HuH-7 (cell line): ENCODE measurements around the gene PRRT4.
A peak's percentile ranks its signal among the peaks of the same experiment; 100 is the strongest.

Experiments used
- DNase-seq: peaks from one replicate; pipeline ENCODE4 v3.0.0; 2011; ENCODE audit warnings: low spot score

Gene PRRT4

DNA sequence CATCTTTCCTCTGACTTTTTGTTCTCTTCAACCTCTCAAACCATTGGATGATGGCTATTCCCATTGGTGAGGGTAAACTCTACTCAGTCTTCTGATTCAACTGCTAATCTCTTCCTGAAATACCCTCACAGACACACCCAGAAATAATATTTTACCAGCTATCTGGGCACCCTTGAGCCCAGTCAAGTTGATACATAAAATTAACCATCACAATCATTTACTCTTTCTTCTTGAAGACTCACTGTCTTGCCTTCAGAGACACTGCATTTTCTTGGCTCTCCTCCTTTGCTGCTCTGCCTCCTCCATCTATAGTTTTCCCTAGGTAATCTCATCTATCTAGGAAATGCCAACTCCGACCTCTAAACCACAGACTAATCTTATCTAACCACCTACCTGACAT, 12.6 kb upstream of the PRRT4 start:
- no peak for DNase-seq

DNA sequence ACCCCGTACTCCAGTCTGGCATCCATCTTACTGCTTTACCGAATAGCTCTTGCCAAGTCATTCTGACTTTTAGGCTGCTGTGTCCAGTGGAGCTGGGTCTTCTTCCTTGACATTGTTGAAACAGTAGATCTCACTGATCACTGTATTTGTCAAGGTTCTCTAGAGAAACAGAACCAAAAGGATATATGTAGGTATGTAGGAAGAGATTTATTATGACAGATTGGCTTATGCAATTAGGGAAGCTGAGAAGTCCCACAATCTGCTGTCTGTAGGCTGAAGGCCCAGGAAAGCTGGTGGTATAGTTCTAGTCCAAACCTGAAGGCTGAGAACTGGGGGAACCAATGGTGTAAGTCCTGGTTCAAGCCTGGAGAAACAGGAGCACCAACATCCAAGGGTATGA, 12.1 kb upstream of the PRRT4 start:
- DNase-seq, result no peak

DNA sequence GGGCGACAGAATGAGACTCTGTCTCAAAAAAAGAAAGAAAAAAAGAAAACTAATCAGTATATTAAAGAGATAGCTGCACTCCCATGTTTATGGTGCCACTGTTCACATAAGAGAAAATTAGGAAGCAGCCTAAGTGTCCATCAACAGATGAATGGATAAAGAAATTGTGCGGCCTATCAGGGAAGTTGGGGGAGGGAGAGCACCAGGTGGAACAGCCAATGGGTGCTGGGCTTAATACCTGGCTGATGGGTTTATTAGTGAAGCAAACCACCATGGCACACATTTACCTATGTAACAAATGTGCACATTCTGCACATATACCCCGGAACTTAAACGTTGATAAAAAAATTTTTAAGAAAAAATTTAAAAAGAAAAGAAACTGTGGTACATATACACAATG, 9.0 kb upstream of the PRRT4 start:
- DNase-seq, result no peak

DNA sequence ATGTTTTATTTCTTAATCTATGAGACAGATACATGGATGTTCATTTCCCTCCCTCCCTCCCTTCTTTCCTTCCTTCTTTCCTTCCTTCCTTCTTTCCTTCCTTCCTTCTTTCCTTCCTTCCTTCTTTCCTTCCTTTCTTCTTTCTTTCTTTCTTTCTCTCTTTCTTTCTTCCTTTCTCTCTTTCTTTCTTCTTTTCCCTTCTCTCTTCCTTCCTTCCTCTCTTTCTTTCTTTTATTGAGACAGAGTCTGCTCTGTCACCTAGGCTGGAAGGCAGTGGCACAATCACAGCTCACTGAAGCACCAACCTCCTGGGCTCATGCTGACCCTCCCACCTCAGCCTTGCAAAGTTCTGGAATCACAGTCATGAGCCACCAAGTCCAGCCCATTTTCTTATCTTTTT, 5.5 kb upstream of the PRRT4 start:
- DNase-seq, result no peak

DNA sequence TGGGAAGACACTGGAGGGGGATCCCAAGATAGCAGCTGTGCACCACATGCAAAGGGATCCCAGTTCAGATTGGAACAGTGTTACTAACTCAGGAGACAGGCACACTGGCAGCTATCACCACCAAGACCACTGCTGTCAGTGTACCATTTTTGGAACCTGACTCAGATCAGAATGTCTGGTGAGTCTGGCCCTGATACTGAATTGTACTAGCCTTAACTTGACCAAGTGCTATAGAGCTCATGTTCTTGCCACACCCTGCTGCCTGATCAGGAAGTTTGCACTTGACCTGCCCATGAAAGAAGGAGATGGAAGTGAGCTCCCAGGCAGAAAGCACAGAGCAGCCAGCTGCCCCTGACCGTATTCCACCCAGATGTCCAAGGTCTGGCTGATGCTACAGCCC, 4.8 kb upstream of the PRRT4 start:
- peak; percentile 9 for DNase-seq

DNA sequence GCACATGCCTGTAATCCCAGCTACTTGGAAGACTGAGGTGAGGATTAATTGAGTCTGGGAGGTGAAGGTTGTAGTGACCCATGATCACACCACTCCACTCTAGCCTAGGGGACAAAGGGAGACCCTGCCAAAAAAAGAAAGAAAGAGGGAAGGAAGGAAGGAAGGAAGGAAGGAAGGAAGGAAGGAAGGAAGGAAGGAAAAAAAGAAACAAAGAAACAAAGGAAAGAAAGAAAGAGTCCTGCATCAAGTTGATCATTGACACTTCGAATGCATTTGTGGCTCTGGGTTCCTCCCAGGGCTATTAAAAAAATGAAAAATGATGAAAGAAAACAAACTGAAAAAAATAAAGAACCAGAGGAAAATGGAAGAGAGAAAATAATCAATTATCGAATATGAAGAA, 3.9 kb upstream of the PRRT4 start:
- DNase-seq, result no peak

DNA sequence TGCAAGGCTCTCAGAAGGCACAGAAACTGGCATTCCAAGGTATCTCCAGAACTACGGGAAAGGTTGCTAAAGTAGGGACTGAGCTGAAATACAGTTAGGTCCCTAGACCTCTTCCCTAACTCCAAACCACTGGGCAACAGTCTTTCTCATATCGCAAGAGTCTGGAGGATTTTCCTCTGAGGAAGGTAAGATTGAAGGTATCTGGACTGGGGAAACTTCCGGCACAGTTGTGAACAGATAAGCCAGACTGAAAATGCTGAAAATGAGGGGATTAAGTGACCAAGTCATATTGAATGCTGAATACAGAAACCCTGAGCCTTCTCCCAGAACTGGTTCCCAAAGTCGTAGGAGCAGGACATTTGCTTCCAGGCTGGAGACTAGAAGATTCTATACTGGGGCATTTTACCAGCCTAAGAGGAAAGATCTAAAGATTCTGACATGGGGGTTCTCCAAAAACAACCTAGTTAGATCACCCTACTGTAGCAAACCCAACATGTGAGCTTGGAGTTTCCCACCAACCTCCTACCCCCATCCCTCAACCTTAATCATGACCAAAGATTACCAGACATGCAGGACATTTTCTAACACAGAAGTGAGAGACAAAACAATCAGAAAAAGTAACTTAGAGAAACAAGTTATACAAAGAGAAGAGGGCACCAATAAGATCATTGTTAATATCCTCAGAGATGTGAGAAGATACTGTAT, 2.8 kb upstream of the PRRT4 start:
- DNase-seq, result no peak

DNA sequence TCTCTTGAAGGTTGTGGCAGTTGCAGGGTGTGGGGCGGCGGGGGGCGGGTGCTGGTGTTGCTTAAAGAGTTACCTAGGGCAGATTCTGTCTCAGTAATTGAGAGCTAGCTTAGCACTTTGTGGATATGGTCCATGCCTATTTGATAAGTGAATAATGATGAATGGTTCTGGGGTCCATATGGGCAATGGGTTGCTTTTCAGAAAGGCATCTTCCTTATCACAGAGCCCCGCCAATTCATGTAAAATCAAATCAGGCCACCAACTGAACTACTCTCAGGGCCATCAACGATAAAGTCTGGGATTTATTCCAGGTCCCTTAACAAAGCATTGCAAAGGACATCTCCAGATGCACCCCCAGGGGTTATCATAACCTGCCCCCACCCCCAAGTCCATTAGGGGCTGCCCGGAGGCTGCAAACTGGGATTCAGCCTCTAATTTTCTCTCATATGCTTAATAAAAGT, 1.8 kb upstream of the PRRT4 start:
- no peak for DNase-seq

DNA sequence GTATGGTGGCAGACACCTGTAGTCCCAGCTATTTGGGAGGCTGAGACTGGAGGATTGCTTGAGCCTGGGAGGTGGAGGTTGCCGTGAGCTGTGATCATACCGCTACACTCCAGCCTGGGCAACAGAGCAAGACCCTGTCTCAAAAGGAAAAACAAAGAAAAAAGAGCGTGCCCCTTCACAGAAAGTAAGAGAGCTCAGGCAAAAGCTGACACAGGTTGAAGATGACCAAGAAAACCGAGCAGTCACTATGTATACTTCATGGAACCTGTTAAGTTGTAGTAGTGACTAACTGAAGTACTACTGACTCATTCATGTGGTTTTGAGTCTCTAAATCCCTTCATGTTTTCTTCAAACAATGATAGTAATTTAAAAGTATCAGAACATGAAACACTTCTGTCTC, 1.2 kb upstream of the PRRT4 start:
- no peak for DNase-seq

DNA sequence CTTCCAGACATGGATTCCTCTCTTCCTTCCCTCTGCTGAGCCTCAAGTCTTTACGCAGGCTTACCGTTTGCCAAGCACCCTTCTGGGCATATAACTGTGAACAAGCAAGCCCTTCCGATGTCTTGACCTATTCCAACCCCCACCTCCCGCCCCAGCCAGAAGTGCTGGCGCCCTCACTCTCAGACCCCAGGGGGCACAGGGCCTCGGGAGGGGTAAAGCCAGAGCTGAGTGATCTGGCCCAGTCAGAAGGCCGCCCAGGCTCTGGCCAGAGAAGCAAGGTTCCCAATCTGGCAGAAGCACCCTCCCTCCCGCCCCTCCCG, 1.2 kb downstream of the PRRT4 start:
- no peak for DNase-seq

DNA sequence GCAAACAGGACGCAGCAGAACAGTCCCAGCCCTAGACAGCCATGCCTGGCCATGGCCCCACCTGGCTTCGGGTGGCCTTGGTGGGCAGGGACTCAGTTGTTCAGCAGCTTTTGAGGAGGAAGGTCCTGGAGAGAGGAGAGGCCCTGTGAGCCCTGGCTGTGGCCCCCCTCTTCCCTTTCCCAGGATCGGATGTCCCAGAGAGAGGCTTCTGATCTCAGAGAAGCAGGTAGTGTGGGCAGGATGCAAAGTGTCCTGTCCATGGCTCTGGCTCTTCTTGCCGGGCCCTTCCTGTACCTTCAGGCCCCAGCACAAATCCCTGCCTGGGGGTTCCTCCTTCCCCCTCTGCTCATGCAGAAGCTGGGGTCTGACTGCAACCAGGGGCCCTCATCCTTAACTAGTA, 1.6 kb downstream of the PRRT4 start:
- DNase-seq, result no peak

DNA sequence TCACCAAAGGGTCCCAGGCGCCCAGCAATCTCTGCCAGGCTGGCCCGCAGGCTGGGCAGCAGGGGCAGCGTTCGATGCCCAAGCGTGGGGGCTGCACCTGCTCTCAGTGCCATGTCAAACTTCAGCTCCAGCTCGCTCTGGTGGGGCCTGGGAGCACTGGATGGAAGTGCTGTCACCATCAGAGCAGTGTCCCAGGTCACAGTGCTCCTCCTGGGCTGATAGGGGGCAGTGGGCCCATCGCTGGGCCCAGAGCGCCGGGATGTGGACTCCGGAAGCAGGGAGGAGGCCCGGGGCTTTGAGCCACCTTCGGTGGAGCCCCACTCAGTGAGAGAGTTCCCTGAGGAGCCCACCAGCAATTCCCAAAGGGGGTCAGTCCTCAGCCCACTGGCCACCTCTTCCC, 2.2 kb downstream of the PRRT4 start:
- DNase-seq, result no peak

DNA sequence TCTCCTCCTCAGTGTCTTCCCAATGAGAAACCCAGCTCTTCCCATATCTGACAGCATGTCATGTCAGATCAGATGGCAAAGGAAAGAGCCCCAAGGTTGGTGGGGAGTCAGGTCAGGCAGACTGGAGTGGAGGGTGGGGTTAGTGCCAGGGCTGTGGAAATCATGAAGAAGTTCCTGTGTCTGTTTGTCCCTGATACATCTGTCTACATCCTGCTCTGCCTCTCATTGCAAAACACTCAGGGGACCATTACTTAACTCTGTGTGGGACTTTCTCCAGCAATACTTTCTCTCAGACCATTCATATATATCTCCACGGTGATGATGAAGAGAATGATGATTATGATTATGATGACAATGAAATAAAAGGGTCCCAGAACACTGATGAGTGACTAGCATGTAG, 3.3 kb downstream of the PRRT4 start:
- DNase-seq, result no peak

DNA sequence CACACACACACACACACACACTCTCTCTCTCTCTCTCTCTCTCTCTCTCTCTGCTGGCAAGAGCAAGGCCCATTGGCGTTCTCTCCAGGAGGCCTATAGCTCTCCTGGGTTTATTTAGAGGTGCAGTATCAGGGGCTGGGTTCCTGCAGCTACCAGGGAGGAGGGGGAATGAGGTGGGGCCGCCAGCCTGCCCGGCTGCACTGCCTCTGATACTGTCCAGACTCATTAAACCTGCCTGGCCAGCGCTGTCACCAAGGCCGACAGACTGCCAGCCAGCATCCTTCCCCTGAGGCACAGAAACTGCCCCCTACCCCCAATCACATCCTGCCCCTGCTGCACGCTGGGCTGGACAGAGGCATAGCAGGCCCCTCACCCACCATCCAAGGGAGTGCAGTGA, 4.3 kb downstream of the PRRT4 start:
- no peak for DNase-seq

DNA sequence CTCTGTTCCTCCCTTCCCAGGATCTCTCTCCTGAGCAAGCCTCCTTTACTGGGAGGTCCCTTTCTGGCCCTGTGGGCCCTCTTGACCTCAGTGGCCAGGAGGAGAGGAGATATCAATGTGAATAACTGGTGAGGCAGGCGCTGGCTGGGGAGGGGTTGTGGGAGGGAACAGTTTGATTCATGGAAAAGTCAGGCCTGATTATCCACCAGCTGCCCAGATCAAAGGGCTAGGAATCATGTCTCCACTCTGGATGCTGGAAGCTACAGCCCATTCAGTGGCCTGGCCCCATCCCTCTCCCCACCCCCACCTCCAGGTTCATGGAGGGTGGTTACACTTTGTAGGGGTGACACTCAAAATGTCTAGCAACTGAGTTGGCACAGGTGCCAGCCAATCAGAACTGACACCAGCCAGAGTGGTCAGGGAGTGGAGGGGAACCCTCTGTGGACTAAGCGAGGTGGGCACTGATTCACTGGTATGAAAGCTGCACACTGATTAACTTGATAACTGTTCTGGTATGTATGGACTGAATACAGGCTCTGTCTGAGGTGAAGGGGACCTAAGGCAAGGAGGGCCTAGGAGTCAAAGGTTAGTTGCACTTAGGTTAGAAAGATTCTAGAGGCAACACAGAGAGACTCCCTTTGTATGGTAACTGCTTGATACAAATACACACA, 4.8 kb downstream of the PRRT4 start:
- DNase-seq, result no peak

DNA sequence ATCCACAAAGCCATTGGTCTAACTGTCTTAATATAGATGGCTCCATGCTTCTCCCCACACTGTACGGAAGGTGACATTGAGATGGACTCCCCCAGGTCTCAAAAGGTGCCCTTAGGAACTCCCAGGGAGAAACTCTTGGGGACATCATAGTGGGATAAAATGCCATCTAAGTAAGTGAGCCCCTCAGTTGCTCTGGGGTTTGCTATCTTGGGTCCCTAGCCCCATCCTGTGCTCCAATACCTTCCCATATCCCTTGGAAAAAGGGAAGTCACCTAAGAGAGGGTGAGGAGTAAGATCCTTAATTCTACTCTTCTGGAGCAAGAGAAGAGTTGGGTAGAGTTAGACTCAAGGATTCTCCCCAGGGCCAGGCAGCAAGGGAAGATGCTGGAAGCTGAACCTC, 7.9 kb downstream of the PRRT4 start:
- no peak for DNase-seq

DNA sequence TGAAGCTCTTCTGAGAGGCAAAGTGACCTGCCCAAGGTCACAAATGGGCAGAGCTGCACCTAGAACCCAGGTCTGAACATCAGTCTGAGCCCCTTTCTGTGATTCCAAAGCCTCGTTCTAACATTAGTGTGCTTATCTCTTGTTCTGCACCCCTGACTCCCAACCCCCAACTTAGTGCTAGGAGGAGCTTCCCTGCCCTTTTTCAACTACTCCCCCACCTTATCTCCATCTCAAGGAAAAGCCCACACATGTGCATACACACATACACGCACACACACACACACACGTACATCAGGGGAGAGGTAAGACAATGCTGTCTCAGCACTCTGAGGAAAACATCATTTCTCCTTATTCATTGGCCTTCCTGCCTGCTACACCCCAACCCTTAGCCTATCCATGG, 8.3 kb downstream of the PRRT4 start:
- no peak for DNase-seq

DNA sequence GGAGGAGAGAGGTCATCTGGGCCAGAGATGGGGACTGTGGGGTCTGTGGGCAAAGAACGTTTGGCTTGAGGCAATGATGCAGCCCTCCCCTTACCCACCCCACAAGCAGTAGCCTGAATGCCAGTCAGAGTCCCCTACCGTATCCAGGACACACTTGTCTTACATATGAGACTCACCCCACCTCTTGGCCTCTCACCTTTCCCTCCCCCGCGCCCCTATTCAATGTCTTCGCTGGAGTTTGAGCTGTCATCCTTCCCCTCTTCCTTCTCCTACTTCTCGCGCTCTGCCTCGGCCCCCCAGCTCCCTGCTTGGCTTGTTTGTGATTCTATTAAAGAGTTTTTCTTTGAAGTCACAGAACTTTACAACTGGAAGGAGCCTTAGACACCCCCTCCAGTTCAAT, 8.9 kb downstream of the PRRT4 start:
- no peak for DNase-seq

DNA sequence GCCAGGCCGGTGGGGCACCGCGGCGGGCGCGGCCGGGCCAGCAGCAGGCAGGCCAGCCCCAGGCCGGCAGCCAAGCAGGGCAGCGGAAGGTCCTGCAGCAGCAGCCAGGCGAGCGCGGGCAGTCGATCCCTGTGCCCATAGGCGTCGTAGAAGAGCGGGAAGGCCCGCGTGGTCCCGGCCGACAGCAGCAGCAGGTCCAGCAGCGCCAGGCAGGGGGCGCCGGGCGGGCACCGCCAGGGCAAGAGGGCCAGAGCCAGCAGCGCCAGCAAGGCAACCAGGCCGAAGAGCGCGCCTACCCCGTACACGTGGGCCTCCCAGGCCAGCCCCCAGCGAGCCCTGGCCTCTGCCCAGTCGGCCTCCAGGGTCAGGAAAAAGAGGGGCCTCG, 9.3 kb downstream of the PRRT4 start:
- no peak for DNase-seq

DNA sequence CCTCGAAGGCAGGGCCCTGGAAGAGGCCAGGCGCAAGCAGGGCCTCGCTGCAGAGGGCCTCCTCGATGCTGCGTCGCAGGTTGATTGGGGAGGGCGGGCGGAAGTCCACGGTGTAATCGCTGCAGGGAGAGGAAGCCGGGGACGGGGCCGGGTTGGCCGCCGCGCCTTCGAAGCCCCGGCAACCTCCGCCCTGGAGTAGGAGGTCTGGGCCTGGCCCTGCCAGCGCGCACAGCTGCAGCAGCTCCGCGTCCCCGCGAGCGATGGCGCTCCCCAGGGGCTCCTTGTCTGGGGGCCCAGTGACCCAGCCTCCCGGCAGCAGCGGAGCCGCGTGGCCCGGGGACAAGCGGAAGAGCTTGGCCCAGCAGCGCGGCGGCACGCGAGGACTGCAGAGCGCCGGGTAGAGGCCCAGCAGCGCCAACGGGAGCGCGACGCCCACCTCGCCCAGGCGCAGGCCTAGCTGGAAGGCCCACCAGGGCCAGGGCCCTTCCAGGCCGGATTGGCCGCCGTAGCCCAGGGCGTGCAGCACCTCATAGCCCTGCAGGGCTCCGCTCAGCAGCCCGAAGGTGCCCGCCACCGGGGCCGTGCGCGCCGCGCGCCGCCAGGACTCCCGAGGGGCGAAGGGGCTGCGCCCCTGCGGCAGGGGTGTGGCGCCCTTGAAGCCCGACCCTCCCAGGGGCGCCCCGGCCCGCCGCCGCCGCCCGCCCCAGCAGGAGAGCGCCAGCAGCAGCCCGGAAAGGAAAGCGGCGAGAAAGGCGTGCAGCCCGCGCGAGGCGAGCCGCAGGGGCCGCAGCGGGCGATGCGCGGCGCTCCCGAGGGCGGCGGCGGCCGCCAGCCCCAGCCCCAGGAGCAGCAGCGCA, 10.0 kb downstream of the PRRT4 start:
- DNase-seq, result no peak

DNA sequence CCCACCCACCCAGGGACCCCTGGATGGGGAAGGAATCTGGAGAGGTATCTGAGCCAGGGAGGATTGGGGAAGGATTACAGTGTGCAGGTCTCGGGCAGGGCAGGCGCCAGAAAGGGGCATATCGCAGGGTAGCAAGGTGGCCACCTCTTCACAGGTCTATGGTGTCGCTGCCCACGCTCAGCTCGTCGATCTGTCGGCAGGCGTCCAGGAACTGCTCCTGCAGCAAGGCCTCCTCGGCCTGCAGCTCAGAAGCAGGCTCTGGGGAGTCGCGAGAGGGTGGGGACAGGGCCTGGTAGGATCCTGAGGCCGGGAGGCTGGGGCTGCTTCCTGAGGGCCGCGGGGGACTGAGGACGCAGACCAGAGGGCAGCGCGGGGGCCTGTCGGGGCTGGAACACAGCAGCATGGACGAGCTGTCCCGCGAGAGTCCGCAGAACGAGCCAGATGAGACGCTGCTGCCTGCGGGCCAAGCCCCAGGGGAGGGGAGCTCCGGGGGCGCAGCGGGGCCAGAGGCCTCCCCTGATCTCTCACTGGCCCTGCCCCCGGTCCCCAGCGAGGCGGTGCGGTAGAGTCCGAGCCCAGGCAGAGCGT, 10.7 kb downstream of the PRRT4 start:
- no peak for DNase-seq

DNA sequence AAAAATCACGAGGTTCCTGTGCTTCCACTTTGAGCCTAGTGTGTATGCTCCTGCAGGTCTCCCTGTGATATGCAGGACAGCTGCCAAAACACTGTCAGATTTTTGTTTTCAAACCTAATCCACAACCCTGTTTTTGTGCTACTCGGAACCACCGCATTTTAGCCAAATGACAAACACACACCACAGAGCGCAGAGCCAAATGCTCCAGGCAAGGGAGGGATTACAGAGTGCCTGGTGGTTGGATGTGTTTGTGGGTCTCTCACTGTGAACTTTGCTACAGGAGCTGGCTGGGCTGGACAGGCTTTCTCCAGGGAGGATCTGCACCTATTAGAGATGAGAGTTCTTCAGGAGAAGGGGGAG, 12.0 kb downstream of the PRRT4 start:
- DNase-seq, result no peak

DNA sequence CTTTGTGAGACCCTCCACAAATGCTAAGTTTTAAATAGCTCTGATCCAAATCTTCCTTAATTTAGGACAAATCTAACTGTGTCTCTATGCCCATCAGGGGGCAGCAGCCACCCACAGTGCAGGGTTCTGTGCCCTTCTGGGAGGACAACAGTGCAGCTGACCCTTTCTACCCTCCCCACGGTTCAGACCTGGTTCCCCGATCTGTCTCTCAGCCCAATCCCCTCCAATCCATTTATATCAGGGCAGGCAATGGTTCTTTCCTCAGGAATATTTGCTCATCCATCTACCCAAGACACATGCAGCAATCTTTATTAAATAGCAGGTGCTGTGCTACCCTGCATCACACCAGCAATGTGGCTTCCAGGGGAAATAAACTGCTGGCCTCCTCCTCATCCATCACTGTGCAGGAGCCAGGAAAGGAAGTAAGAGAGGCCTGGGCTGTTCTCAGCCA, 13.8 kb downstream of the PRRT4 start:
- peak; percentile 71 for DNase-seq
